GM12865 (cell line): ENCODE data around the gene ADGRL2.

Experiments used
- DNase-seq: peaks from one replicate; pipeline ENCODE4 v3.0.0; 2010; ENCODE audit warnings: low read depth
- H3K4me3 ChIP-seq: 2 replicates; pipeline ENCODE4 v1.5.1; 2011; ENCODE audit warnings: mild to moderate bottlenecking, low read depth, low read length, control low read depth
- CTCF ChIP-seq: IDR thresholded peaks from 2 replicates; pipeline ENCODE4 v1.5.1; 2011; ENCODE audit warnings: low read length, control low read depth, low read depth, inconsistent platforms; ENCODE audit not compliant: insufficient read depth; ENCODE audit errors: missing control alignments

The ADGRL2 gene

GRCh38 chr1:81948495-81948894 lies 147.8 kb downstream of the ADGRL2 start:
- no peak overlapping the region for H3K4me3 ChIP-seq
- DNase-seq: no peak
- TF ChIP-seq CTCF: no peak

- H3K4me3 ChIP-seq: no peak overlapping the region
- no peak for TF ChIP-seq CTCF
- DNase-seq: no peak
These were observed 148.7 kb downstream of the ADGRL2 start for GRCh38 chr1:81949421-81949820.

- H3K4me3 ChIP-seq: no peak overlapping the region
- TF ChIP-seq CTCF: no peak
- DNase-seq: no peak
These were observed 149.3 kb downstream of the ADGRL2 start for GRCh38 chr1:81950037-81950436.

- no peak overlapping the region for H3K4me3 ChIP-seq
- no peak for TF ChIP-seq CTCF
- DNase-seq: no peak
These were observed 150.0 kb downstream of the ADGRL2 start for GRCh38 chr1:81950591-81951244.

GRCh38 chr1:81954534-81955020 lies 153.8 kb downstream of the ADGRL2 start:
- no peak for DNase-seq
- TF ChIP-seq CTCF: no peak
- no peak overlapping the region for H3K4me3 ChIP-seq

- no peak for TF ChIP-seq CTCF
- no peak overlapping the region for H3K4me3 ChIP-seq
- DNase-seq: no peak
These were observed 167.2 kb downstream of the ADGRL2 start for GRCh38 chr1:81967951-81968350.

- no peak for TF ChIP-seq CTCF
These were observed 169.7 kb downstream of the ADGRL2 start for GRCh38 chr1:81970416-81970815.

More at GRCh38 chr1:81970416-81970815, 169.7 kb downstream of the ADGRL2 start:
- no peak overlapping the region for H3K4me3 ChIP-seq
- DNase-seq: no peak
